Right cardiac atrium (tissue), 5 donors: ENCODE measurements around the gene ALDH3B1. TPM values are rescaled to one million over a fixed set of nuclear protein-coding genes. Genes with fewer than 3 reads are reported as not detected.
"Not testable (repeated sequence)": the region's sequence is repeated elsewhere in the genome, so short reads cannot be mapped to it uniquely, and the experiment has no call there.

Experiments
- ATAC-seq, 2 donors: fragments of 200-7000 bp; cut with Tn5 transposase; one replicate each; pipeline versions ENCODE4 v1.8.0 to v1.9.1; 2020; ENCODE audit warnings: moderate library complexity in 2 of 2, mild to moderate bottlenecking in 1 of 2
- DNase-seq, 3 donors: peaks; one replicate each; pipeline ENCODE4 v3.0.0-alpha.2; 2020
- H3K27ac ChIP-seq: one replicate; pipeline ENCODE4 v1.5.1; 2013; ENCODE audit warnings: mild to moderate bottlenecking, low read length, control low read depth, moderate library complexity
- H3K27me3 ChIP-seq: one replicate; pipeline ENCODE4 v1.6.1; 2013; ENCODE audit not compliant: control insufficient read depth, insufficient read depth
- H3K4me1 ChIP-seq: one replicate; pipeline ENCODE4 v1.6.1; 2013; ENCODE audit warnings: low read length; ENCODE audit not compliant: control insufficient read depth, insufficient read depth
- H3K4me3 ChIP-seq: one replicate; pipeline ENCODE4 v1.5.1; 2013; ENCODE audit warnings: low read length, control low read depth
- H3K9me3 ChIP-seq: one replicate; pipeline ENCODE4 v1.6.1; 2013; ENCODE audit warnings: low read length; ENCODE audit not compliant: control insufficient read depth
- WGBS: extraction: QIAGEN DNeasy Blood & Tissue Kit; methylation state at CpG from one replicate; pipeline ENCODE4 v1.1.7; 2013; 5-methylcytosine and 5-hydroxymethylcytosine counted together
- intact Hi-C, 4 donors: fragments of 100-400 bp; cut with DNase I; formaldehyde crosslinking; loops; one replicate each; pipeline versions ENCODE4 v1.11.0 to v1.14.0; 2022 to 2023
- long read RNA-seq, 4 donors: library from polyadenylated mRNA; unstranded; transcript quantifications; one replicate each; pipeline ENCODE4 v2.0.0, GENCODE V29; 2020 to 2021
- polyA plus RNA-seq: library from polyadenylated mRNA; stranded (reverse); fragments of 200-250 nt; gene quantifications from one replicate; pipeline ENCODE4 v1.2.3, GENCODE V29; 2013
- total RNA-seq, 4 donors: library from RNA; stranded (reverse); fragmentation: NEBNext Ultra II Directional; extraction: Animal tissue kit (Norgen Biotek cat#: 25700); gene quantifications; one replicate each; pipeline ENCODE4 v1.2.1, GENCODE V29; 2021
- donor health status: healthy with polysubstance abuse.
- donor health status: DM: no; HTN: yes; CAD: no.
- donor health status: DM: no; HTN: no; CAD: no.
- donor health status: DM: no; HTN: yes; CAD: no; lungs with severe emphysema.
- donor health status: DM: yes; HTN: yes; CAD: no.

ALDH3B1 gene, protein sequence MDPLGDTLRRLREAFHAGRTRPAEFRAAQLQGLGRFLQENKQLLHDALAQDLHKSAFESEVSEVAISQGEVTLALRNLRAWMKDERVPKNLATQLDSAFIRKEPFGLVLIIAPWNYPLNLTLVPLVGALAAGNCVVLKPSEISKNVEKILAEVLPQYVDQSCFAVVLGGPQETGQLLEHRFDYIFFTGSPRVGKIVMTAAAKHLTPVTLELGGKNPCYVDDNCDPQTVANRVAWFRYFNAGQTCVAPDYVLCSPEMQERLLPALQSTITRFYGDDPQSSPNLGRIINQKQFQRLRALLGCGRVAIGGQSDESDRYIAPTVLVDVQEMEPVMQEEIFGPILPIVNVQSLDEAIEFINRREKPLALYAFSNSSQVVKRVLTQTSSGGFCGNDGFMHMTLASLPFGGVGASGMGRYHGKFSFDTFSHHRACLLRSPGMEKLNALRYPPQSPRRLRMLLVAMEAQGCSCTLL
- total RNA-seq (1 to 10 TPM; 3.8 to 5.7 (median 4.9) TPM), polyA plus RNA-seq (2.9 TPM)
- long read RNA-seq, donor 1, partial matches to known transcripts = 1 of 8 reads
- long read RNA-seq, donor 1, other reads (novel, unspliced or antisense) = 4 of 8 reads
- long read RNA-seq, donor 2, partial matches to known transcripts = 0 of 1 reads
- long read RNA-seq, donor 2, other reads (novel, unspliced or antisense) = 0 of 1 reads
- long read RNA-seq, donor 3, partial matches to known transcripts = 4 of 5 reads
- long read RNA-seq, donor 3, other reads (novel, unspliced or antisense) = 0 of 5 reads
- long read RNA-seq, donor 4, partial matches to known transcripts = 0 of 1 reads
- long read RNA-seq, donor 4, other reads (novel, unspliced or antisense) = 1 of 1 reads

- Histone ChIP-seq H3K4me1 (no peaks in the 10 kb centered on the region), H3K9me3 (no peaks in the 10 kb centered on the region), H3K27me3 (no peaks in the 10 kb centered on the region), H3K4me3 (peak within 1 kb of the TSS; percentile 6), H3K27ac (peak within 1 kb of the TSS; percentile 68)
- intact Hi-C loops = no loop called here
- 19% methylated on average over 33 of the region's 33 CpGs for WGBS
- ATAC-seq (peak; percentile 88 to 90), DNase-seq (peak; percentile 96 to 97 (median 97))
These were observed at the start of gene ALDH3B1 for GRCh38 chr11:68010090-68011041. ALDH3B1 (plus strand) TSS chr11:68010327; CDS start chr11:68015298, 4,971 bp downstream.

- H3K4me1 ChIP-seq, intact Hi-C loops, H3K4me3 ChIP-seq, DNase-seq, H3K27me3 ChIP-seq, H3K27ac ChIP-seq, ATAC-seq, H3K9me3 ChIP-seq: not testable (repeated sequence)
- WGBS = 93% methylated on average over 16 of the region's 16 CpGs
These were observed 46.9 kb upstream of the ALDH3B1 start for GRCh38 chr11:67963217-67963616.

- H3K27ac ChIP-seq, H3K4me1 ChIP-seq, H3K4me3 ChIP-seq, intact Hi-C loops, ATAC-seq, DNase-seq, H3K27me3 ChIP-seq, H3K9me3 ChIP-seq: not testable (repeated sequence)
- WGBS = 66% methylated on average over 6 of the region's 6 CpGs
These were observed 46.2 kb upstream of the ALDH3B1 start for GRCh38 chr11:67963879-67964278.

- H3K4me1 ChIP-seq, DNase-seq, H3K27me3 ChIP-seq, H3K9me3 ChIP-seq, ATAC-seq, H3K27ac ChIP-seq, H3K4me3 ChIP-seq, intact Hi-C loops: not testable (repeated sequence)
These were observed 45.4 kb upstream of the ALDH3B1 start for GRCh38 chr11:67964746-67965145.

DNA sequence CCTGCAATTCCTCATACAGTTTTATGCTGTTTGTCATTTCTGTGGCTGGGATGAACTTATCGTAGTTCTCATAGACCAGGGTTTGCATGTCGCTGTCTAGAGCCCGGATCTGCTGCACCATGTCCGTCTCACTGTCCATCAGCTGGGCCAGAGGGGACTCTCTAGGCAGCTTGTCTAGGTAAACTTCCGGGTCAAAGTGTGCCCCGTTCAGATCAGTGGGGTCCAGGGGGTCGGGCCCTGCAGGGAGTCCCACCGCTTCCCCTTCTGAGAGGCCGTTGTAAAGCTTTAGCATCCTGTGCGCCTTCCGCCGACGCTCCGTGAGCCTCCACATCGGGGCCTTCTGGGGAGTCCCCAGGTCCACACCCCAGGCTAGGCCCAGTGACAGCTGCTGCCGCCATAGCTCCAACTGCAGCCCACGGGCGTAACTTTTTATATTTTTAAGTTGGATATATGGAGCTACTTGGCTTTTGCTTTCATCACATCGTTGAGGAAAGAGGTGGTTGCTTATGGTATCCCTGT lies 44.2 kb upstream of the ALDH3B1 start:
- intact Hi-C loops, ATAC-seq, H3K27ac ChIP-seq, DNase-seq, H3K4me3 ChIP-seq, H3K9me3 ChIP-seq, H3K4me1 ChIP-seq, H3K27me3 ChIP-seq: not testable (repeated sequence)
- WGBS = 92% methylated on average over 19 of the region's 19 CpGs

DNA sequence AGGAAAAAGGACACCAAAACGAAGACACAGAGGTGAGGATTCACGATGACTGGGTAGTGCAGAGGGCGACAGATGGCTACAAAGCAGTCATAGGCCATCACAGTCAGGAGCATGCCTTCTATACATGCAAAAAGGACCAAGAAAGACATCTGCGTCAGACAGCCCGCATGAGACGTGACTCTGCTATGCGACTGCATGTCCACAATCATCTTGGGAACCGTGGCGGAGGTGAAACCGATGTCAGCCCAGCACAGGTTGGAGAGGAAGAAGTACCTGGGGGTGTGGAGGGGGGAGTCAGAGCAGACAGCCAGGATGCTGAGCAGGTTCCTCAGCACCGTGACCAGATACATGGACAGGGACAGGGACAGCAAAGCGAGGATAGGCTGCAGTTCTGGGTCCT lies 35.4 kb upstream of the ALDH3B1 start:
- H3K4me3 ChIP-seq, H3K9me3 ChIP-seq, ATAC-seq, DNase-seq, H3K27me3 ChIP-seq, H3K27ac ChIP-seq, H3K4me1 ChIP-seq, intact Hi-C loops: not testable (repeated sequence)
- WGBS = 81% methylated on average over 12 of the region's 12 CpGs

DNA sequence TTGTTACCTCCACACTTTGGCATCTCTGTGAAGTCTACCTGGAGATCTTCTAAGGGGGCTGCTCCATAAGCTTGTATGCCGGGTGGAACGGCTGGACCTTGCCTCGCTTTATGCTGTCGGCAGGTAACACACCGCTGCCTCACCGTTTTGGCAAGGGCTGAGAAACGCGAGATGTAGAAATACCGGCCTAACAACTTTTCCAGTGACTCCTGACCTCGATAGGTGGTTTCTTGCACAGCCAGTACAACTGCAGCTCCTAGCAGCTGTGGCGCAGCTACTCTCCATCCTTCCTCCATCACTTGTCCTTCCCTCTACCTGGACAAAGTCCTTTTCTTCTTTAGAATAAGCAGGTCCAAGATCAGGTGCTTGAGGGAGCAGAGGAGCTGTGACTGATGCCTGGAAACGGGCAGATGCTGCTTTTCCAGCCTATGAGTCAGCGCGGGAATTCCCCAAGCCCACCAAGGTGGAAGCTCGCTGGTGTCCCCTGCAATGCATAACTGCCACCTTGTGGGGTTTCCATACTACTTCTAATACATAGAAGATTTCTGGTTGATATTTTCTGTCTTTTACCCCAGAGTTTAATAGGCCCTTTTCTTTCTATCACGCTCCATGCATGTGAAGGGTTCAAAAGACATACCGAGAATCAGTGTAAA lies 31.2 kb upstream of the ALDH3B1 start:
- H3K4me3 ChIP-seq, ATAC-seq, H3K9me3 ChIP-seq, H3K27me3 ChIP-seq, H3K4me1 ChIP-seq, DNase-seq, H3K27ac ChIP-seq, intact Hi-C loops: not testable (repeated sequence)
- WGBS = 63% methylated on average over 17 of the region's 17 CpGs

DNA sequence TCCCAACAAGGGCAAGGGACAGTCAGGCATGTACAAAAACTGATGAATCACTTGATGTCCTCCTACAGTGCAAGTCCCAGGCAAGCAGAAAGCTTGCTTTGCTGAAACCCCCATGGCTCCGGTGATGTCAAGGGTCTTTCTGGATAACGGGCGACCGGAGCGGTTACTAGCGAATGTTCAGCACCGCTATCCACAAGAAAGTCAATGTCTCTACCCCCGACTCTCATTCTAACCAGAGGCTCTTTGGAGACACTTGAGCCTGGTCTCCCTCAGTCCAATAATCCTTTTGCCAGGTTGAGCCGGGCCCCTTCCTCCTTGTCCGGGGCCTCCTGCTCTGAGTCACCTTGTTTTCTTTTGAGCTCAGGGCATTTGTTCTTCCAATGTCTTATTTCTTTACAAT lies 28.9 kb upstream of the ALDH3B1 start:
- intact Hi-C loops, DNase-seq, H3K27ac ChIP-seq, H3K4me1 ChIP-seq, H3K27me3 ChIP-seq, ATAC-seq, H3K9me3 ChIP-seq, H3K4me3 ChIP-seq: not testable (repeated sequence)
- 85% methylated on average over 10 of the region's 10 CpGs for WGBS

GRCh38 chr11:67982255-67982857 lies 27.8 kb upstream of the ALDH3B1 start:
- DNase-seq, H3K9me3 ChIP-seq, ATAC-seq, H3K4me1 ChIP-seq, intact Hi-C loops, H3K27ac ChIP-seq, H3K4me3 ChIP-seq, H3K27me3 ChIP-seq: not testable (repeated sequence)
- WGBS = 81% methylated on average over 17 of the region's 17 CpGs

GRCh38 chr11:67983951-67984350 lies 26.2 kb upstream of the ALDH3B1 start:
- WGBS = 80% methylated on average over 29 of the region's 29 CpGs
- Histone ChIP-seq H3K27me3 (no peaks in the 10 kb centered on the region), H3K4me1 (no peaks in the 10 kb centered on the region), H3K27ac (no peak overlapping the region), H3K9me3 (no peaks in the 10 kb centered on the region), H3K4me3 (no peak overlapping the region)
- intact Hi-C loops = no loop called here
- ATAC-seq (no peak), DNase-seq (no peak)
